GM18519 (cell line): ENCODE data around the gene DENND4C.
A peak's percentile ranks its signal among the peaks of the same experiment; 100 is the strongest.
"Not testable (repeated sequence)": the region's sequence is repeated elsewhere in the genome, so short reads cannot be mapped to it uniquely, and the experiment has no call there.

Experiments used
- ATAC-seq: cut with Tn5 transposase; IDR thresholded peaks from one replicate; pipeline ENCODE4 v1.9.1; 2021; ENCODE audit warnings: mild to moderate bottlenecking, moderate library complexity; ENCODE audit not compliant: unreplicated experiment, low FRiP score

DENND4C gene

GRCh38 chr9:19221326-19221725, 9.2 kb upstream of the DENND4C start:
- no peak for ATAC-seq

GRCh38 chr9:19223724-19224123, 6.8 kb upstream of the DENND4C start:
- ATAC-seq: no peak

GRCh38 chr9:19224563-19224962, 5.9 kb upstream of the DENND4C start:
- no peak for ATAC-seq

GRCh38 chr9:19229595-19230354, 718 bp upstream of the DENND4C start:
- peak; percentile 41 for ATAC-seq

- no peak for ATAC-seq
These were observed 822 bp downstream of the DENND4C start for GRCh38 chr9:19231126-19231903.

- ATAC-seq: no peak
These were observed 1.7 kb downstream of the DENND4C start for GRCh38 chr9:19231904-19232822.

GRCh38 chr9:19232823-19233194, 2.3 kb downstream of the DENND4C start:
- no peak for ATAC-seq

- no peak for ATAC-seq
These were observed 2.9 kb downstream of the DENND4C start for GRCh38 chr9:19233344-19233743.

- no peak for ATAC-seq
These were observed 9.5 kb downstream of the DENND4C start for GRCh38 chr9:19239955-19240354.

GRCh38 chr9:19241728-19242127, 11.2 kb downstream of the DENND4C start:
- ATAC-seq: no peak

GRCh38 chr9:19243366-19244033, 13.0 kb downstream of the DENND4C start:
- ATAC-seq: no peak

GRCh38 chr9:19246891-19247290, 16.4 kb downstream of the DENND4C start:
- ATAC-seq: no peak

GRCh38 chr9:19247420-19247819, 16.9 kb downstream of the DENND4C start:
- no peak for ATAC-seq

GRCh38 chr9:19250346-19250745, 19.9 kb downstream of the DENND4C start:
- ATAC-seq: not testable (repeated sequence)

GRCh38 chr9:19251203-19251602, 20.7 kb downstream of the DENND4C start:
- not testable (repeated sequence) for ATAC-seq

GRCh38 chr9:19251622-19252021, 21.1 kb downstream of the DENND4C start:
- not testable (repeated sequence) for ATAC-seq

GRCh38 chr9:19252174-19252884, 21.8 kb downstream of the DENND4C start:
- no peak for ATAC-seq

- ATAC-seq: no peak
These were observed 22.4 kb downstream of the DENND4C start for GRCh38 chr9:19252885-19253219.

- no peak for ATAC-seq
These were observed 24.6 kb downstream of the DENND4C start for GRCh38 chr9:19255112-19255511.

- no peak for ATAC-seq
These were observed 25.3 kb downstream of the DENND4C start for GRCh38 chr9:19255821-19256220.
